ENCODE measurements around the gene TTLL9.

Gene TTLL9

DNA sequence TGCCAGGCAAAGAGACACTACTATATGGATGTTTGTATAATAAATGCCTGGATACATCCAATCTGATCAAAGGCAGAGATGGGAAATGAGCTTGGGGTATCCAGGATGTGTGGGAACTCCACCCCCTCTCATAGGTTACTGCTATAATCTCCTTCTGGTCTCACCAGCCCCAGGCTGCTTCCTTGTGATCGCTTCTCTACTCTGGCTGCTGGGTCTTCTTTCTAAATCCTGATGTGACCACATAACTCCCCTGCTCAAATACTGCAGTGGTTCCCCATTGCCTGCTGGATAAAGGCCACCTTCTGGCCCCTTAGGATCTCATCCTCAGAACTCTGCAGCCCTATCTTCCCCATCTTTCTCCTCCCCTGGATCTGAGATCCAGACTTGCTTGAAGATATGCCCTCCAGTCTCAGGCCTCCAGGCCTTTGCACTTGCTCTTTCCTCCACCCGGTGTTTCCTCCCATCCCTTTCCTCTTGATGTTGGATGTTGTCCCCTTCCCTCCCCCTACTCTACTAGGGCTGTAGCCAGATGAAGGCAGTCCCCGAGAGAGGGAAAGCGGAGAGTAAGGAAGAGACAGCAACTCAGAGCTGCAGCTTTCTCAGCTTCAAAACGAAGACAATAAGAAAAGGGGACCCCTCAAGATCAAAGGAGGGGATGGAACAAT, 96.7 kb downstream of the TTLL9 start:
- no peak for DNase-seq
- ChIA-PET CTCF (interaction anchor here (1.1 kb wide), 1 partner anchor 14 kb away, joined by 3 read pairs; no protein-coding TSS in a partner anchor), POLR2A (interaction anchor here (1.4 kb wide), 1 partner anchor 15 kb away, joined by 3 read pairs; the partner anchor contains the start of gene PDRG1)
- peaks cover 0 to 12% (median 11%) of the 10 kb centered on the region in 4 experiments for H3K4me1 ChIP-seq (ENCODE audit: control extremely low read depth in 1 of 4, control insufficient read depth in 4 of 4, insufficient read depth in 4 of 4, low read length in 3 of 4)
- no peak overlapping the region for H3K27ac ChIP-seq (ENCODE audit: insufficient read depth in 1 of 2, low read depth in 1 of 2, low read length in 2 of 2, poor library complexity in 1 of 2, severe bottlenecking in 2 of 2)
- H3K36me3 ChIP-seq (ENCODE audit: control insufficient read depth in 4 of 4, insufficient read depth in 4 of 4, low read length in 3 of 4), result no peaks in the 10 kb centered on the region
- H3K9me3 ChIP-seq (ENCODE audit: control extremely low read depth in 1 of 5, control insufficient read depth in 4 of 5, insufficient read depth in 2 of 5, low read depth in 1 of 5, low read length in 4 of 5), result no peaks in the 10 kb centered on the region
- no peak overlapping the region for H3K4me3 ChIP-seq (ENCODE audit: control insufficient read depth in 1 of 7, extremely low read depth in 1 of 7, insufficient read depth in 4 of 7, low read depth in 2 of 7, low read length in 6 of 7)
- H3K27me3 ChIP-seq (replicated peaks in 2 of 5; ENCODE audit: control insufficient read depth in 4 of 5, insufficient read depth in 5 of 5, low read length in 4 of 5), result peaks cover 2 to 74% (median 31%) of the 10 kb centered on the region in 5 experiments
- WGBS (ENCODE audit: insufficient coverage), result 10% methylated on average over 4 of the region's 5 CpGs

DNA sequence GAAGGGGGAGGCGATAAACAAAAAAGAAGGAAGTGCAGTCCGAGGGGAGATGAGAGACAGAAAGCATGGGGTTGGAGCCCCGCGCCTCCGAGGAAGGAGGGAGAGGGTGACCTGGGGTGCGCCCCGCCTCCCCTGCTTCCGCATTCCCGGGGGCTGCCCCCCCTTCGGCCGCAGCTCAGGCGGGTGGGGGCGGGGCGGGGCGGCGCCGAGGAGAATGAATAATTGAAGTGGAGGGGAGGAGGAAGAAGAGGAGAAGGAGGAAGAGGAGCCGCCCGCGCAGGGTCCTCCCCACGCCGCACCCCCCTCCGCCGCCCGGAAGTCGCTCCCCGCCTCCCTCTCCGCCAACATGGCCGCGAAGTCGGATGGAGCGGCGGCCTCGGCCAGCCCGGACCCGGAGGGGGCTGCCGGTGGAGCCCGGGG, 97.4 kb downstream of the TTLL9 start, which contains the start of gene XKR7:
Gene XKR7, plus strand, starts transcription at position 322 of the 420 bp plus-strand sequence. Its CDS starts 25 bp downstream, at position 347.
- 0% methylated on average over 29 of the region's 38 CpGs for WGBS (ENCODE audit: insufficient coverage)
- Histone ChIP-seq H3K27ac (ENCODE audit: insufficient read depth in 1 of 2, low read depth in 1 of 2, low read length in 2 of 2, poor library complexity in 1 of 2, severe bottlenecking in 2 of 2) (no peak within 1 kb of the TSS), H3K36me3 (ENCODE audit: control insufficient read depth in 4 of 4, insufficient read depth in 4 of 4, low read length in 3 of 4) (no peaks in the 10 kb centered on the region), H3K4me1 (ENCODE audit: control extremely low read depth in 1 of 4, control insufficient read depth in 4 of 4, insufficient read depth in 4 of 4, low read length in 3 of 4) (peaks cover 0 to 12% (median 11%) of the 10 kb centered on the region in 4 experiments), H3K9me3 (ENCODE audit: control extremely low read depth in 1 of 5, control insufficient read depth in 4 of 5, insufficient read depth in 2 of 5, low read depth in 1 of 5, low read length in 4 of 5) (no peaks in the 10 kb centered on the region), H3K4me3 (ENCODE audit: control insufficient read depth in 1 of 7, extremely low read depth in 1 of 7, insufficient read depth in 4 of 7, low read depth in 2 of 7, low read length in 6 of 7) (peak within 1 kb of the TSS in 6 of 7 experiments; percentile 48 to 73 (median 57)), H3K27me3 (replicated peaks in 2 of 5; ENCODE audit: control insufficient read depth in 4 of 5, insufficient read depth in 5 of 5, low read length in 4 of 5) (peaks cover 2 to 69% (median 31%) of the 10 kb centered on the region in 5 experiments)
- POLR2A ChIA-PET, result interaction anchor here (1.4 kb wide), 1 partner anchor 16 kb away, joined by 3 read pairs; the partner anchor contains the start of gene PDRG1
- peak; percentile 20 to 54 (median 43) for DNase-seq
- CTCF ChIA-PET, result interaction anchor here (1.0 kb wide), 1 partner anchor 57 kb away, joined by 4 read pairs; no protein-coding TSS in a partner anchor

DNA sequence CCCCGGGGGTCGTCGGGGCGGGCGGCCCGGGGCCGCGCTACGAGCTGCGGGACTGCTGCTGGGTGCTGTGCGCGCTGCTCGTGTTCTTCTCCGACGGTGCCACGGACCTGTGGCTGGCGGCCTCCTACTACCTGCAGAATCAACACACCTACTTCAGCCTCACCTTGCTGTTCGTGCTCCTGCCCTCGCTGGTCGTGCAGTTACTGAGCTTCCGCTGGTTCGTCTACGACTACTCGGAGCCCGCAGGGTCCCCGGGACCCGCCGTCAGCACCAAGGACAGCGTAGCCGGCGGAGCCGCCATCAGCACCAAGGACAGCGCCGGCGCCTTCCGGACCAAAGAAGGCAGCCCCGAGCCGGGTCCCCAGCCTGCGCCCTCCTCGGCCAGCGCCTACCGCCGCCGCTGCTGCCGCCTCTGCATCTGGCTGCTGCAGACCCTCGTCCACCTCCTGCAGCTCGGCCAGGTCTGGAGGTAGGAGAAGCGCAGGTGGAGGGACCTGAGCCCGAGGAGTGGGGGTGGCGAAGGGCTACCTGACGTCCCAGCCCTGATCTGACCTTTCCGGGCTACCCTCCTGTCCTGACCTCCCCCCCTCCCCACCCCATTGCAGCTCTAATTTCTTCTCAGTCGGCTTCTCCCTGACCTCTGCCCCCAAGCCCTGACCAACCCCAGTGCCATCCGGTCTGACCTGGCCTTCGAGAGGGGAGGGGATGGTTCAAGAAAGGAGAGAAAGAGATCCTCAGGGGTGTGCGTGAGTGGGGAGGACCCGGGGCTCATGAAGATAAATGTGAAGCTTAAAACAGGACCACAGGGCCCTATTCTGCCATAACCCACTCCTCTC, 98.1 kb downstream of the TTLL9 start:
- Histone ChIP-seq H3K27me3 (replicated peaks in 2 of 5; ENCODE audit: control insufficient read depth in 4 of 5, insufficient read depth in 5 of 5, low read length in 4 of 5) (peaks cover 2 to 66% (median 35%) of the 10 kb centered on the region in 5 experiments), H3K36me3 (ENCODE audit: control insufficient read depth in 4 of 4, insufficient read depth in 4 of 4, low read length in 3 of 4) (no peaks in the 10 kb centered on the region), H3K4me3 (ENCODE audit: control insufficient read depth in 1 of 7, extremely low read depth in 1 of 7, insufficient read depth in 4 of 7, low read depth in 2 of 7, low read length in 6 of 7) (peak overlapping the region in 6 of 7 experiments; percentile 48 to 73 (median 57)), H3K27ac (ENCODE audit: insufficient read depth in 1 of 2, low read depth in 1 of 2, low read length in 2 of 2, poor library complexity in 1 of 2, severe bottlenecking in 2 of 2) (no peak overlapping the region), H3K9me3 (ENCODE audit: control extremely low read depth in 1 of 5, control insufficient read depth in 4 of 5, insufficient read depth in 2 of 5, low read depth in 1 of 5, low read length in 4 of 5) (no peaks in the 10 kb centered on the region), H3K4me1 (ENCODE audit: control extremely low read depth in 1 of 4, control insufficient read depth in 4 of 4, insufficient read depth in 4 of 4, low read length in 3 of 4) (peaks cover 0 to 12% (median 11%) of the 10 kb centered on the region in 4 experiments)
- WGBS (ENCODE audit: insufficient coverage), result 2% methylated on average over 38 of the region's 57 CpGs
- DNase-seq, result peak; percentile 73 to 90 (median 88)
- ChIA-PET POLR2A (no interaction called here), CTCF (interaction anchor here (0.7 to 2.5 kb wide), 8 partner anchors 9 to 122 kb away, joined by 3 to 8 read pairs (median 4); no protein-coding TSS in a partner anchor)

DNA sequence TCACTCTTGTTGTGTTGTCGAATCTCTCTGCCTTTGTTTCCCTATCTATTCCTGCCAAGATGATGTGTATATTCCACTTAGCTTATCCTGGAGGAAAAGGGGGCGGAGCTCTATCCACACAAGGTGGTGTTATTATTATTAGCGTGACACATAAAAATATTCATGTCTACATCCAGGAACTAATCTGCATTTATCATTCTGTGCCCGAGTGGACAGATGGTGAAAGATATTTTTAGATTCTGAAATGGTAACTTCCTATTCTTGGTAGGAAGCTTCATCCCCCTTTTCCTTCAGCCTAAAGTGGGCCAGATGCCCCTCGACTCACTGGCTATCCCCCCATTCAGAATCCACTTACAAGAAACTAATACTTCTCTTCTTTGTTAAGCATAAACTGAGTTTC, 99.6 kb downstream of the TTLL9 start:
- no peak overlapping the region for H3K4me3 ChIP-seq (ENCODE audit: control insufficient read depth in 1 of 7, extremely low read depth in 1 of 7, insufficient read depth in 4 of 7, low read depth in 2 of 7, low read length in 6 of 7)
- no peaks in the 10 kb centered on the region for H3K9me3 ChIP-seq (ENCODE audit: control extremely low read depth in 1 of 5, control insufficient read depth in 4 of 5, insufficient read depth in 2 of 5, low read depth in 1 of 5, low read length in 4 of 5)
- WGBS (ENCODE audit: insufficient coverage), result 25% methylated on average over 1 of the region's 5 CpGs
- POLR2A ChIA-PET, result interaction anchor here (0.6 kb wide), 1 partner anchor 65 kb away, joined by 3 read pairs; no protein-coding TSS in a partner anchor
- H3K27me3 ChIP-seq (replicated peaks in 2 of 5; ENCODE audit: control insufficient read depth in 4 of 5, insufficient read depth in 5 of 5, low read length in 4 of 5), result peaks cover 2 to 55% (median 33%) of the 10 kb centered on the region in 5 experiments
- CTCF ChIA-PET, result interaction anchor here (1.0 to 2.5 kb wide), 11 partner anchors 13 to 166 kb away, joined by 3 to 8 read pairs (median 4); partner anchors contain the start of gene PDRG1
- H3K27ac ChIP-seq (ENCODE audit: insufficient read depth in 1 of 2, low read depth in 1 of 2, low read length in 2 of 2, poor library complexity in 1 of 2, severe bottlenecking in 2 of 2), result no peak overlapping the region
- no peak for DNase-seq
- no peaks in the 10 kb centered on the region for H3K36me3 ChIP-seq (ENCODE audit: control insufficient read depth in 4 of 4, insufficient read depth in 4 of 4, low read length in 3 of 4)
- peaks cover 0 to 12% (median 11%) of the 10 kb centered on the region in 4 experiments for H3K4me1 ChIP-seq (ENCODE audit: control extremely low read depth in 1 of 4, control insufficient read depth in 4 of 4, insufficient read depth in 4 of 4, low read length in 3 of 4)

DNA sequence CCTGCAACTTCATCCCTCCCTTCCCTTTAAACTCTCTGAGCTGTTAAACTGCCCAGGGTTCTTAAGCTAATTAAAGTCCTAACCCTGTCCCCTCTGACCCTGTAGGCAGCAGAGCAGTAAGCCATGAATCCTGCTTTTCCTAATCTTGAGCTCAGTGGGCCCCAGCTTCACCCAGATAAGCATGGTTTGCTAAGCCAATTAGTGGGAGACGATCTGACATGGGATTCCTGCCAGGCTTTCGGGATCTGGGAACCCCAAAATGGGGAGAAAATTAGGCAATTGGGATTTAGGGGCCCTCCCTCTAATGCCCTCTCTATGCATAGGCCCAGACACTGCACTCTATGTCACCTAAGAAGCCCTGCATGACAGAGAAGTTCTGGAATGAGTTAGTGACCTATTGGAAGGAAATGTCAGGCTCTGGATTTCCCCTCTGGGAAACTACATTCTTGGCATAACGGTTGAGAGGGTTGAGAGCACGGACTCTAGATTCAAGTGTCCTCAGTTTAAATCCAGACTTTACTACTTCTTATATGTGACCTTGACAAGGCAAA, 102.1 kb downstream of the TTLL9 start:
- Histone ChIP-seq H3K9me3 (ENCODE audit: control extremely low read depth in 1 of 5, control insufficient read depth in 4 of 5, insufficient read depth in 2 of 5, low read depth in 1 of 5, low read length in 4 of 5) (no peaks in the 10 kb centered on the region), H3K36me3 (ENCODE audit: control insufficient read depth in 4 of 4, insufficient read depth in 4 of 4, low read length in 3 of 4) (no peaks in the 10 kb centered on the region), H3K27ac (ENCODE audit: insufficient read depth in 1 of 2, low read depth in 1 of 2, low read length in 2 of 2, poor library complexity in 1 of 2, severe bottlenecking in 2 of 2) (no peak overlapping the region), H3K4me3 (ENCODE audit: control insufficient read depth in 1 of 7, extremely low read depth in 1 of 7, insufficient read depth in 4 of 7, low read depth in 2 of 7, low read length in 6 of 7) (no peak overlapping the region), H3K4me1 (ENCODE audit: control extremely low read depth in 1 of 4, control insufficient read depth in 4 of 4, insufficient read depth in 4 of 4, low read length in 3 of 4) (peaks cover 0 to 10% (median 8%) of the 10 kb centered on the region in 4 experiments), H3K27me3 (replicated peaks in 2 of 5; ENCODE audit: control insufficient read depth in 4 of 5, insufficient read depth in 5 of 5, low read length in 4 of 5) (peaks cover 2 to 36% (median 19%) of the 10 kb centered on the region in 5 experiments)
- WGBS (ENCODE audit: insufficient coverage), result 50% methylated on average over 1 of the region's 4 CpGs
- ChIA-PET CTCF (interaction anchor here (0.9 to 1.5 kb wide), 4 partner anchors 9 to 150 kb away, joined by 3 to 5 read pairs (median 3); no protein-coding TSS in a partner anchor), POLR2A (no interaction called here)
- DNase-seq, result no peak

DNA sequence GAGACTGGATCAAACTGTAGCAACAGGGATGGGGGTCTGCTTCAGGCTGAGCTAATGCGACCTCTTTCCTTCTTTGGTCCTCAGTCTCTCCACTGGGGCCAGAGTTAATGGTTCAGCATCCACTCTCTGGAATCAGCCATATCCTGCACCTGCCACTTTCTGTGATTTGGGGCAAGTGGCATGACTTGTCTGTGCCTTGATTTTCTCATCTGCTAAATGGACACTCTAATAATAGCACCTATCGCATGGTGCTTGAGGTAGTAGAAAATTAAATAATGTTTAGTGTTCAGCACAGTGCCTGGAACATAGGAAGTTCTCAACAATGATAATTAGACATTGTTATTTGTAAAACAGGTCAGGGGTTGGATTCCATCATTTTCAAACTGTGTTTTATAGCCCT, 103.9 kb downstream of the TTLL9 start:
- CTCF ChIA-PET, result interaction anchor here (1.4 kb wide), 1 partner anchor 14 kb away, joined by 4 read pairs; no protein-coding TSS in a partner anchor
- WGBS (ENCODE audit: insufficient coverage), result 100% methylated on average over 1 of the region's 2 CpGs
- POLR2A ChIA-PET, result no interaction called here
- H3K27me3 ChIP-seq (replicated peaks in 2 of 5; ENCODE audit: control insufficient read depth in 4 of 5, insufficient read depth in 5 of 5, low read length in 4 of 5), result peaks cover 2 to 28% (median 15%) of the 10 kb centered on the region in 5 experiments
- DNase-seq, result no peak
- H3K9me3 ChIP-seq (ENCODE audit: control extremely low read depth in 1 of 5, control insufficient read depth in 4 of 5, insufficient read depth in 2 of 5, low read depth in 1 of 5, low read length in 4 of 5), result no peaks in the 10 kb centered on the region
- no peak overlapping the region for H3K4me3 ChIP-seq (ENCODE audit: control insufficient read depth in 1 of 7, extremely low read depth in 1 of 7, insufficient read depth in 4 of 7, low read depth in 2 of 7, low read length in 6 of 7)
- H3K36me3 ChIP-seq (ENCODE audit: control insufficient read depth in 4 of 4, insufficient read depth in 4 of 4, low read length in 3 of 4), result no peaks in the 10 kb centered on the region
- H3K4me1 ChIP-seq (ENCODE audit: control extremely low read depth in 1 of 4, control insufficient read depth in 4 of 4, insufficient read depth in 4 of 4, low read length in 3 of 4), result no peaks in the 10 kb centered on the region
- H3K27ac ChIP-seq (ENCODE audit: insufficient read depth in 1 of 2, low read depth in 1 of 2, low read length in 2 of 2, poor library complexity in 1 of 2, severe bottlenecking in 2 of 2), result no peak overlapping the region
